Left lung (tissue), 10 donors: ENCODE data around the gene SERPIND1. TPM values are rescaled to one million over a fixed set of nuclear protein-coding genes. Genes with fewer than 3 reads are reported as not detected.

ENCODE experiments used
- ATAC-seq: fragments of 200-7000 bp; cut with Tn5 transposase; one replicate; pipeline ENCODE4 v1.9.1; 2020; ENCODE audit warnings: moderate library complexity
- DNase-seq, 4 donors: peaks; one replicate each; pipeline ENCODE4 v3.0.0-alpha.2; 2013 to 2020
- H3K27ac ChIP-seq, 2 donors: fragments of 200-600 bp; sonication (generic) in 1 of 2; one replicate each; pipeline versions ENCODE4 v1.5.0 to v1.8.0; 2020 to 2021
- H3K27me3 ChIP-seq, 2 donors: fragments of 200-600 bp; sonication (generic) in 1 of 2; one replicate each; pipeline versions ENCODE4 v1.5.0 to v1.8.0; 2020 to 2021
- H3K36me3 ChIP-seq, 2 donors: fragments of 200-600 bp; sonication (generic) in 1 of 2; one replicate each; pipeline versions ENCODE4 v1.5.0 to v1.8.0; 2020 to 2021
- H3K4me1 ChIP-seq, 2 donors: fragments of 200-600 bp; one replicate each; pipeline ENCODE4 v1.8.0; 2021
- H3K4me3 ChIP-seq, 2 donors: fragments of 200-600 bp; sonication (generic) in 1 of 2; one replicate each; pipeline versions ENCODE4 v1.5.0 to v1.8.0; 2020 to 2021; ENCODE audit warnings: mild to moderate bottlenecking in 1 of 2
- H3K9me3 ChIP-seq, 2 donors: fragments of 200-600 bp; sonication (generic) in 1 of 2; one replicate each; pipeline versions ENCODE4 v1.5.0 to v1.8.0; 2020 to 2021
- CTCF ChIP-seq, 2 donors: fragments of 200-600 bp; sonication (generic) in 1 of 2; IDR thresholded peaks; one replicate each; pipeline versions ENCODE4 v1.5.0 to v1.8.0; 2021; ENCODE audit warnings: antibody characterized with exemption in 2 of 2
- intact Hi-C, 2 donors: fragments of 100-400 bp; cut with DNase I; formaldehyde crosslinking; loops; one replicate each; pipeline versions ENCODE4 v1.11.2 to v1.14.2; 2022
- polyA plus RNA-seq, 6 donors: library from polyadenylated mRNA; unstranded; fragments of 120-200 nt; gene quantifications; one replicate each; pipeline ENCODE4 v1.2.1, GENCODE V29; 2013; ENCODE audit not compliant: insufficient read length in 6 of 6
- total RNA-seq, 2 donors: library from RNA; stranded (reverse); fragmentation: NEBNext Ultra II Directional; extraction: Animal tissue kit (Norgen Biotek cat#: 25700); gene quantifications; one replicate each; pipeline ENCODE4 v1.2.1, GENCODE V29; 2021
- donor health status: DM: no; HTN: yes; CAD: no.
- donor health status: DM: no; HTN: no; CAD: no.

Gene SERPIND1
- total and polyA plus RNA-seq, 8 donors, result 0.13 to 3.5 (median 0.40) TPM; not detected in 1

GRCh38 chr22:20748731-20749428, 25.0 kb upstream of the SERPIND1 start:
- Histone ChIP-seq H3K9me3 (no peaks in the 10 kb centered on the region), H3K36me3 (peaks cover 0 to 97% of the 10 kb centered on the region in 2 donors), H3K4me3 (no peak overlapping the region), H3K4me1 (peaks cover 14 to 34% of the 10 kb centered on the region in 2 donors), H3K27me3 (no peaks in the 10 kb centered on the region), H3K27ac (peak overlapping the region; percentile 30 to 87)
- TF ChIP-seq CTCF (IDR thresholded peaks at IDR 0.05), result no peak
- ATAC-seq (peak; percentile 75), DNase-seq (peak in 3 of 4 donors; percentile 45 to 77 (median 67))
- intact Hi-C loops, result no loop called here

- Histone ChIP-seq H3K4me3 (no peak overlapping the region), H3K4me1 (peaks cover 14 to 34% of the 10 kb centered on the region in 2 donors), H3K36me3 (peaks cover 0 to 97% of the 10 kb centered on the region in 2 donors), H3K27me3 (no peaks in the 10 kb centered on the region), H3K27ac (peak overlapping the region; percentile 30 to 76), H3K9me3 (no peaks in the 10 kb centered on the region)
- no peak for TF ChIP-seq CTCF (IDR thresholded peaks at IDR 0.05)
- ATAC-seq (peak; percentile 58), DNase-seq (peak in 2 of 4 donors; percentile 54 to 78)
- intact Hi-C loops, result no loop called here
Observed at GRCh38 chr22:20749453-20749852, 24.5 kb upstream of the SERPIND1 start.

- peak overlapping the region in 1 of 2 donors; percentile 76 for H3K27ac ChIP-seq
- no peak for TF ChIP-seq CTCF (IDR thresholded peaks at IDR 0.05)
- no peaks in the 10 kb centered on the region for H3K9me3 ChIP-seq
- H3K4me3 ChIP-seq, result no peak overlapping the region
- no peaks in the 10 kb centered on the region for H3K27me3 ChIP-seq
- H3K36me3 ChIP-seq, result peaks cover 0 to 91% of the 10 kb centered on the region in 2 donors
- peak; percentile 58 for ATAC-seq
- intact Hi-C loops, result no loop called here
- peak in 3 of 4 donors; percentile 34 to 81 (median 74) for DNase-seq
- peaks cover 14 to 34% of the 10 kb centered on the region in 2 donors for H3K4me1 ChIP-seq
Observed at GRCh38 chr22:20750461-20751184, 23.3 kb upstream of the SERPIND1 start.

- no peak for TF ChIP-seq CTCF (IDR thresholded peaks at IDR 0.05)
- no peaks in the 10 kb centered on the region for H3K9me3 ChIP-seq
- H3K4me1 ChIP-seq, result peaks cover 14 to 34% of the 10 kb centered on the region in 2 donors
- peak overlapping the region in 1 of 2 donors; percentile 76 for H3K27ac ChIP-seq
- no peak overlapping the region for H3K4me3 ChIP-seq
- peaks cover 0 to 84% of the 10 kb centered on the region in 2 donors for H3K36me3 ChIP-seq
- H3K27me3 ChIP-seq, result no peaks in the 10 kb centered on the region
- ATAC-seq (no peak), DNase-seq (peak in 1 of 4 donors; percentile 61)
- intact Hi-C loops, result no loop called here
Observed at GRCh38 chr22:20751185-20751851, 22.6 kb upstream of the SERPIND1 start.
